Urothelium cell line (cell line): ENCODE data around the gene CD99.

Experiments
- DNase-seq: peaks from one replicate; pipeline ENCODE4 v3.0.0; 2011; ENCODE audit warnings: low spot score, mixed read lengths
- FAIRE-seq: peaks from 2 replicates; lab custom pipeline; 2011; peaks lifted over from hg19 to GRCh38; lab: Jason Lieb, UNC

CD99 gene

GRCh38 chrX:2697306-2697705, 6.2 kb downstream of the CD99 start:
- FAIRE-seq: no peak

DNA sequence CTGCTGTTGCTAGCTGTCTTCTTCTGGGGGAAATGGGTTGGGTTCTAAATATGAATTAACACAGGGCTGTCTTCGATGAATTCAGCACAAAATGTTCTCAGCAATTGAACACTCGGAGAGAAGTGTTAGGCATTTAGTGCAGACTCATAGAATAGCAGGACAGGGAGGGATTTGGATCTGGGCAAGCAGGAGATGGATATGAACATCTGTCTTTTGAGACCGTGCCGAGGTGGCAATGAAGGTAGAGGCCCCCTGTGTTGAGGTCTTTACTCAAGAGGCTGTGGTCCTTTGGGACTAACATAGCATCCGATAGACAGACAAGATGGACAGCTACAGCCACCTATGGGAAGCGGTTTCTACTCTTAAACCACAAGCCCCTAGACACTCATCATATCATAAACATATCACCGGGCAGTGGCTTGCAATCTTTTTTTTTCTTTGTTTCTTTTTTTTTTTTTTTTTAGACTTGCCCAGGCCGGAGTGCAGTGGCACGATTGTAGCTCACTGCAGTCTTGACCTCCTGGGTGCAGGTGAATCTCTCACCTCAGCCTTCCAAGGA, 6.7 kb downstream of the CD99 start:
- DNase-seq: no peak
- FAIRE-seq: no peak

More at GRCh38 chrX:2697306-2697705, 6.2 kb downstream of the CD99 start:
- DNase-seq: no peak

- FAIRE-seq (no peak), DNase-seq (no peak)
Measured at GRCh38 chrX:2698604-2699003, 7.5 kb downstream of the CD99 start.

DNA sequence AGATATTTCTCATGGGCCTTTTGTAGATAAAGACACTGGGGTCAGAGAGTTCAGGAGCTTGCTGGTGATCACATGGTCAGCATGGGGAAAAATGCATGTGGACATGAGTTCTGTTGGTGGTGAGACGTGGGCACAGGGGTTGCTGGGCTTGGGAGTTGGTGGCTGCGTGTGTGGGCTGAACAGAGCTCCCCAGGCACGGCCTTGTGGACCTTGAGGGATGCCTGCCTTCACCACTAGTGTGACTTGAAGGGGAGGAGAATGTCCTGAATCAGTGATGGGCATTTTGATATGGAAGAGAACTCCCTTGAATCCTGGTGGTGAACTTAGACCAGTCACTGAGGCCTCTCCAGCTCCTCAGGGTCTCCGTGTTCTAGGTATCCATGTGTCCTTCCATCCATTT, 8.9 kb downstream of the CD99 start:
- DNase-seq: no peak
- FAIRE-seq: no peak

DNA sequence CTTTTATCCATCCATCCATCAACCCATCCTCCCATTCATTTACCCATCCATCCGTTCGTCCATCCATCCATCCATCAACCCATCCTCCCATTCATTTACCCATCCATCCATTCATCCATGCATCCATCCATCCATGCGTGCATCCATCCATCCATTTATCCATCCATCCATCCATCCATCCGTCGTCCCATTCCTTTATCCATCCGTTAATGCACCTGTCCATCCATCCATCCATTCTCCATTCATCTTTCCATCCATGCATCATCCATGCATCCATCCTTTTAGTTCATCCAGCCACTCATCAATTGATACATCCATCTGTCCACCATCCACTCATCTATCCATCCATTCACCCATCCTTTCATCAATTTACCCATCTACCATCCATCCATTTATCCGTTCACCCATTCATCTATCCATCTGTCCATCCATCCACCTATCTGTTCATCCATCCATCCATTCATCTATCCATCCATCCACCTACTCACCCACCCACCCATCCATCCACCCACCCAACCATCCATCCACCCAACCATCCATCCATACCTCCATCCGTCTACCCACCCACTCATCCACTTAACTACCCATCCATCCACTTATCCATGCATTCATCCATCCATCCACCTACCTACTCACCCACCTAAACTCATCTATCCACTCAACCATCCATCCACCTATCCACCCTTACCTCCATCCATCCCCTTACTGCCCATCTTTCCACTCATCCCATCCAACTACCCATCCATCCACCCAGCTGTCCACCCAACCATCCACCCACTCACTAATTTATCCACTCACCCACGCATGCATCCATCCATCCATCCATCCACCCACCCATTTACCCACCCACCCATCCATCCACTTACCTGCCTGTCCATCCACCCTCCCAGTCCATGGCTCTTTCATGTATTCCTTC, 9.6 kb downstream of the CD99 start:
- no peak for DNase-seq
- FAIRE-seq: no peak

DNA sequence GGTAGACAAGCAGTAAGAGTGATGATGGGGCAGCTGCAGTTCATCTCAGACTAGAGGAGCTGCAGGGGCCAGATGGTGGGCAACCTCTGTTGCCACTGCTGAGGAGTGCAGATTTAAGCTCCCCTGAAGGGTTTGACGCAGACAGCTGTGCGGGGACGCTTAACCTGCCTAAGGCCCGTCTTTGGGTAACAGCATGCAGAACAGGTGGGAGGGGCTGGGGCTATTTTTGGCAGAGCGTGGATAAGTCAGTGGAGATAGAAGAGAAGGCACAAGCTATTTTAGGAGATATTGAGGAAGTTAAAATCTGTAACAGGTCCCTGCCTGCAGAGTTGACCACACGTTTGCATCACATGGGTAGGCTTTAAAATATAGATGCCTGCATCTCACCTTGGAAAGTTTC, 10.5 kb downstream of the CD99 start:
- DNase-seq: no peak
- no peak for FAIRE-seq

DNA sequence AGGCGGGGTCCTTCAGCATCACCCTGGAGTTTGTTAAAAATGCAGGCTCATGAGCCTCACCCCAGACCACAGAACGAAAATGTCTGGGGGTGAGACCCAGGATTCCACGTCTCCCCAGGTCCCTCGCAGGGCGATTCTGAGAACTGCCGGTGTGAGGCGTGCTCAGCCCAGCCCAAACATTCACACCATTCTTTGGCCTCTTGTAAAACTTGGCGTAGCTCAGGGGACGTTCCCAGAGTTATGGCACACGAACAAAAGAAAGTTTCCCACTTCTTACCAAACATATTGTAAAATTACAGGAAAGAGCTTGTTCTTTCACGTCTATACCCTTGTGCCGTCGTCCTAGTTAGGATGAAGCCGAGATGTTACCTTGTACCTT, 12.9 kb downstream of the CD99 start:
- no peak for FAIRE-seq
- DNase-seq: no peak

- no peak for FAIRE-seq
- no peak for DNase-seq
Measured at GRCh38 chrX:2705046-2705832, 14.1 kb downstream of the CD99 start.

DNA sequence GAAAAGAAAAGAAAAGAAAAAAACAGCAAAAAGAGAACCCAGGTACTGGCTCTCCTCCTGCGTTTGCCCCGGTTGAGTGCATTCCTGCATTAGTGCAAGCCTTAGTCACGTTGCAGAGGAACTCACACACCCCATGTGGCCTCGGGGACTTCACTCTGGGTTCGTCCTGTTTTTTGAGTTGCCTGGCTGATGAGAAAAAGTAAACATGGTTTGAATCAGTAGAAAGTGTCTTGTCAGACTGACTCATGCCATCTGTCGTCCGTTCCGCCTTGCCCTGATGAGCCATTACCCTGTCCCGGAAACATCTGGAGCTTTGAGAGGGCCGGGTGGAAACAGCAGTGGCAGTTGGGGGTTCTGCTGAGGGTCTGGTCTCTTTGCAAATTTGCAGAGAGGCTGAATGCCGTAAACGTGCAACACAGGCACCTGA, 16.3 kb downstream of the CD99 start:
- peak; percentile 12 for DNase-seq
- no peak for FAIRE-seq

- no peak for DNase-seq
- FAIRE-seq: no peak
Measured at GRCh38 chrX:2708021-2708420, 16.9 kb downstream of the CD99 start.

DNA sequence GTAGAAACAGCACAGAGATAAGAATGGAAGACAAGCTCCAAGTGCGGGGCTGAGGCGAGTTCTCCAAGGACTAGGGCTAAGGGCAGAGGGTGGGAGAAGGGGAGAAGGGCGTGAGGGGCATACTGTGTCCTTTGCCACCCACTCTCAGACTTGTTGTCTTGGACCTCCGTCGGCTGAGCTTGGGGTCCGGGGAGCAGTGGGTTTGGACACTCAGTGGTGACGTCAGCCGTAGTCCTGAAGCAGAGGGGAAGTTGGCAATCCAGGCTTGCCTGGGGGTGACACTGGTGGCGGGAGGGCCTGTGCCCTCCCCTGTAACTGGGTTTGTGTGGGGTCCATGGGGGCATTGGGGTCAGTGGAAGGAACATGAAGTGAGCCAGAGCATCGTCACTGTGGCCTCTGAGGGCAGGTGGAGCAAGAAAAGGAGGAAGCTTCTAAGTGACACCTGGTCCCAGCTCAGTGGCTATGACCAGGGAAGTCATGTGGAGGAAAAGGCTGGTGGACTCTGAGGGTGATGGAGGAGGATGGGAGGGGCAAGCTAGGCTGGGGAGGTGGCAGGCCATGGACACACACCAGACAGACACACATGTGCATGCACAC, 17.6 kb downstream of the CD99 start:
- DNase-seq (no peak), FAIRE-seq (no peak)

DNA sequence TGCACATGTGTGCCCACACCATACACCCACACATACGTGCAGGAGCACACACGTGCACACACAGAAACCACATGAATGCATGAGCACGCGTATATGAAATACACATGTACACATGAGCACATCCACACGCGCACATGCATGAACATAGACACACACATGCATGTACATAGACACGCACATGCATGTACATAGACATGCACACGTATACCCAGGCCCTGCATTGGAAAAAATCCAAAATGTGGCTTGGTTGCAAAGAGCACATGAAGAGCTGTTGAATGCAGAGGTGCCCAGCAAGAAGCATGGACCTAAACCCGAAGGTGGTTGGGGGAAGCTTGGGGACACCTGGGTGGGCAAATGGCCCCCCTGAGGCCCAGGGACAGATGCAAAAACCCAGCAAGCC, 18.5 kb downstream of the CD99 start:
- FAIRE-seq (no peak), DNase-seq (no peak)

GRCh38 chrX:2710041-2710840, 19.1 kb downstream of the CD99 start:
- DNase-seq: peak; percentile 4

GRCh38 chrX:2711441-2711840, 20.3 kb downstream of the CD99 start:
- DNase-seq (no peak), FAIRE-seq (no peak)

More at GRCh38 chrX:2710041-2710840, 19.1 kb downstream of the CD99 start:
- FAIRE-seq: no peak

GRCh38 chrX:2712428-2712827, 21.3 kb downstream of the CD99 start:
- DNase-seq (no peak), FAIRE-seq (no peak)

- FAIRE-seq (no peak), DNase-seq (no peak)
Measured at GRCh38 chrX:2712890-2713840, 22.1 kb downstream of the CD99 start.

- no peak for FAIRE-seq
Measured at GRCh38 chrX:2714551-2714950, 23.5 kb downstream of the CD99 start.

DNA sequence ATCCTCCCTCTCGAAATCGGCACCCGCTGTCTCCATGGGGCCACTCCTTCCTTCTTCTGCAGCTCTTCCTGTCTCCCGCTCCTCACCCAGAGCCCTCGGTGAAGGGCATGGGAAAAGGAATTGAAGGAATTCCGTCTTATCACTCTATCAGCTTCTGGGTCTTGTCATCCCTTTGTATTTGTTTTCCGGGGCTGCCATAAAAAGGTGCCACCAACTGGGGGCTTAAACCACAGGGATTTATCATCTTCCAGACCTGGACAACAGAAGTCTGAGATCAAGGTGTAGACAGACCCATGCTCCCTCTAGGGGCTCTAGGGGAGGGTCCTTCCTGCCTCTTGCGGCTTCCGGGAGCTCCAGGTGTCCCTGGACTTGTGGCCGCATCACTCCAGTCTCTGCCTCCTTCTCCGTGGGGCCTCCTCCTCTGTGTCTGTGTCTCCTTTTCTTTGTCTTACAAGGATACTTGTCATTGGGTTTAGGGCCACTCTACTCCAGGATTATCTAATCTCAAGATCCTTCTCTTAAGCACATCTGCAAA, 24.0 kb downstream of the CD99 start:
- FAIRE-seq: no peak
- DNase-seq: no peak

More at GRCh38 chrX:2714551-2714950, 23.5 kb downstream of the CD99 start:
- no peak for DNase-seq

DNA sequence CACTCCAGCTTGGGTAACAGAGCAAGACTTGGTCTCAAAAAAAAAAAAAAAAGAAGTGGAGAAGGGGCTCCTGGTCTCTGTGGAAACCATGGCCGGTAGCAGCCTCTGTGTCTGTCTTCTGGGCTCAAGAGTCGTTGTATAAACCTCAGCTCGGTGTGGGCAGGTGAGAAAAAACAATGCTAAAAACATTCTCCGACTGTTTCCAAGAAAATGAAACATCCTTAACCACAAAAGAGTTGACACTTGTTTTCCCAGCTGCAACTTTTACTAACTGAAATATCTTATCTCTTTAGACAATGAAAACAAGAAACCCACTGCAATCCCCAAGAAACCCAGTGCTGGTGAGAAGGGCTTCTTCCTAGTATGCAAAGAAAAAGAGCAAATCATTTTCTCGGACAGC, 26.2 kb downstream of the CD99 start:
- no peak for FAIRE-seq
- DNase-seq: no peak
